CD4-positive, alpha-beta T cell treated with Interferon alpha-2 for 1 hour (primary cell): ENCODE results near the gene MAD1L1.
A peak's percentile ranks its signal among the peaks of the same experiment; 100 is the strongest.
"Not testable (repeated sequence)": the region's sequence is repeated elsewhere in the genome, so short reads cannot be mapped to it uniquely, and the experiment has no call there.

Experiments
- DNase-seq, 2 donors: peaks; one replicate each; pipeline ENCODE4 v3.0.0-alpha.2; 2020 to 2022

Gene MAD1L1

GRCh38 chr7:1841286-1842021, 391.3 kb downstream of the MAD1L1 start:
- DNase-seq = not testable (repeated sequence)

GRCh38 chr7:1840744-1841143, 392.0 kb downstream of the MAD1L1 start:
- DNase-seq = not testable (repeated sequence)

- DNase-seq = no peak
Observed at GRCh38 chr7:1839701-1840100, 393.0 kb downstream of the MAD1L1 start.

GRCh38 chr7:1838911-1839531, 393.7 kb downstream of the MAD1L1 start:
- not testable (repeated sequence) for DNase-seq

GRCh38 chr7:1838544-1838872, 394.2 kb downstream of the MAD1L1 start:
- not testable (repeated sequence) for DNase-seq

- not testable (repeated sequence) for DNase-seq
Observed at GRCh38 chr7:1837696-1838543, 394.8 kb downstream of the MAD1L1 start.

GRCh38 chr7:1831933-1832535, 400.7 kb downstream of the MAD1L1 start:
- not testable (repeated sequence) for DNase-seq

GRCh38 chr7:1831471-1831870, 401.3 kb downstream of the MAD1L1 start:
- not testable (repeated sequence) for DNase-seq

GRCh38 chr7:1829668-1830067, 403.1 kb downstream of the MAD1L1 start:
- not testable (repeated sequence) for DNase-seq

GRCh38 chr7:1829111-1829510, 403.6 kb downstream of the MAD1L1 start:
- DNase-seq = no peak

GRCh38 chr7:1828170-1828569, 404.6 kb downstream of the MAD1L1 start:
- not testable (repeated sequence) for DNase-seq

GRCh38 chr7:1827521-1827981, 405.2 kb downstream of the MAD1L1 start:
- not testable (repeated sequence) for DNase-seq

GRCh38 chr7:1826931-1827330, 405.8 kb downstream of the MAD1L1 start:
- DNase-seq = not testable (repeated sequence)

GRCh38 chr7:1825897-1826741, 406.6 kb downstream of the MAD1L1 start:
- no peak for DNase-seq

- not testable (repeated sequence) for DNase-seq
Observed at GRCh38 chr7:1825647-1825896, 407.2 kb downstream of the MAD1L1 start.

- DNase-seq = not testable (repeated sequence)
Observed at GRCh38 chr7:1824882-1825646, 407.7 kb downstream of the MAD1L1 start.

GRCh38 chr7:1824151-1824881, 408.4 kb downstream of the MAD1L1 start:
- DNase-seq = peak; percentile 31 to 35

GRCh38 chr7:1823376-1824150, 409.2 kb downstream of the MAD1L1 start:
- DNase-seq = no peak

GRCh38 chr7:1819259-1819841, 413.4 kb downstream of the MAD1L1 start:
- DNase-seq = peak in 1 of 2 donors; percentile 17
